Small intestine (tissue), 7 donors: ENCODE data around the gene PEX12. TPM values are rescaled to one million over a fixed set of nuclear protein-coding genes. Genes with fewer than 3 reads are reported as not detected.
"Not testable (repeated sequence)": the region's sequence is repeated elsewhere in the genome, so short reads cannot be mapped to it uniquely, and the experiment has no call there.

Experiments
- DNase-seq, 2 donors: peaks; one replicate each; pipeline versions ENCODE4 v3.0.0 to v3.0.0-alpha.2; 2013
- FAIRE-seq: peaks from 2 replicates; lab custom pipeline; 2012; peaks lifted over from hg19 to GRCh38; lab: Jason Lieb, UNC
- H3K27ac ChIP-seq, 3 donors: one replicate each; pipeline ENCODE4 v1.5.1; 2013; ENCODE audit warnings: low read length in 2 of 3, mild to moderate bottlenecking in 2 of 3, control low read depth in 1 of 3, inconsistent platforms in 1 of 3, low read depth in 1 of 3, moderate library complexity in 1 of 3
- H3K27me3 ChIP-seq, 3 donors: one replicate each; pipeline ENCODE4 v1.6.1; 2013; ENCODE audit warnings: low read length in 3 of 3, inconsistent platforms in 1 of 3; ENCODE audit not compliant: control insufficient read depth in 3 of 3, insufficient read depth in 3 of 3
- H3K36me3 ChIP-seq, 3 donors: one replicate each; pipeline ENCODE4 v1.6.1; 2013; ENCODE audit warnings: low read length in 3 of 3, inconsistent platforms in 1 of 3, low read depth in 1 of 3, mild to moderate bottlenecking in 1 of 3, moderate library complexity in 1 of 3; ENCODE audit not compliant: control insufficient read depth in 3 of 3, insufficient read depth in 2 of 3
- H3K4me1 ChIP-seq, 3 donors: one replicate each; pipeline ENCODE4 v1.6.1; 2013; ENCODE audit warnings: low read length in 2 of 3, inconsistent platforms in 1 of 3, low read depth in 1 of 3, mild to moderate bottlenecking in 1 of 3, moderate library complexity in 1 of 3; ENCODE audit not compliant: control insufficient read depth in 3 of 3, insufficient read depth in 2 of 3
- H3K4me3 ChIP-seq, 3 donors: one replicate each; pipeline ENCODE4 v1.5.1; 2013; ENCODE audit warnings: low read length in 3 of 3, control low read depth in 1 of 3, inconsistent platforms in 1 of 3, low read depth in 1 of 3, mild to moderate bottlenecking in 1 of 3, moderate library complexity in 1 of 3
- H3K9me3 ChIP-seq, 2 donors: one replicate each; pipeline ENCODE4 v1.6.1; 2013; ENCODE audit warnings: low read depth in 1 of 2, low read length in 1 of 2; ENCODE audit not compliant: control insufficient read depth in 2 of 2, insufficient read depth in 1 of 2
- WGBS, 3 donors: extraction: QIAGEN DNeasy Blood & Tissue Kit; methylation state at CpG; one replicate each; pipeline ENCODE4 v1.1.7; 2013; 5-methylcytosine and 5-hydroxymethylcytosine counted together
- polyA plus RNA-seq, 4 donors: library from polyadenylated mRNA; stranded (reverse) in 3 of 4; unstranded in 1 of 4; fragments of 200-250 nt in 3 of 4; fragments of 120-200 nt in 1 of 4; gene quantifications; one replicate each; pipeline versions ENCODE4 v1.2.1 to v1.2.3, GENCODE V29; 2013
- donor health status: healthy with polysubstance abuse.
- donor health status: control.
- donor health status: control.
- donor health status: Bipolar disorder and iron deficiency.
- donor health status: healthy.

The PEX12 gene
- polyA plus RNA-seq, 4 donors = 2.9 to 7.4 (median 3.4) TPM

DNA sequence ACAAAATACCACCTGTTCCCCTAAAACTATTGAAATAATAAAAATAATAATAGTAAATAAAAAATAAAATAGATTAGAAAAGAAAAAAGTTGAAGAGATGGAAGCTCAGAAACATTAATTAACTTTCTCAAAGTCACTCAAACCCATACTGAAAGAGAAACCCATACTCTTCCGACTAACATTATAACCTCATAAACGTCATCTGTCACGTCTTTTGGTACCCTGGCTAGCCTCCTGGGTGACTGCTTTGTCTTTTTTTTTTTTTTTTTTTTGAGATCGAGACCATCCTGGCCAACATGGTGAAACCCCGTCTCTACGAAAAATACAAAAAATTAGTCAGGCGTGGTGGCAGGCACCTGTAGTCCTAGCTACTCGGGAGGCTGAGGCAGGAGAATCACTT, 48.5 kb downstream of the PEX12 start:
- FAIRE-seq (no peak), DNase-seq (no peak)
- WGBS, 3 donors = 63 to 85% (median 72%) methylated on average over 8 of the region's 8 CpGs

DNA sequence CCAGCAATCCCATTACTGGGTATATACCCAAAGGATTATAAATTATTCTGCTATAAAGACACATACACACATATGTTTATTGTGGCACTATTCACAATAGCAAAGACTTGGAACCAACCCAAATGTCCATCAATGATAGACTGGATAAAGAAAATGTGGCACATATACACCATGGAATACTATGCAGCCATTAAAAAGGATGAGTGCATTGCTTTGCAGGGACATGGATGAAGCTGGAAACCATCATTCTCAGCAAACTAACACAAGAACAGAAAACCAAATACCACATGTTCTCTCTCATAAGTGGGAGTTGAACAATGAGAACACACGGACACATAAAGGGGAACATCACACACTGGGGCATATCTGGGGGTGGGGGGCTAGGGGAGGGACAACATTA, 49.0 kb downstream of the PEX12 start:
- not testable (repeated sequence) for H3K4me3 ChIP-seq, FAIRE-seq, DNase-seq, H3K4me1 ChIP-seq, H3K27ac ChIP-seq, H3K9me3 ChIP-seq, H3K27me3 ChIP-seq, H3K36me3 ChIP-seq
- WGBS, 3 donors = 88 to 100% (median 98%) methylated on average over 1 of the region's 1 CpG

More for the DNA sequence above, 48.5 kb downstream of the PEX12 start:
- Histone ChIP-seq H3K9me3 (no peaks in the 10 kb centered on the region), H3K27me3 (no peaks in the 10 kb centered on the region), H3K4me3 (no peak overlapping the region), H3K36me3 (no peaks in the 10 kb centered on the region), H3K4me1 (no peaks in the 10 kb centered on the region), H3K27ac (no peak overlapping the region)

Other genes with a start within 250 kb of the PEX12 start
- gene SLFN11, start 204.9 kb downstream of the PEX12 start, polyA plus RNA-seq = 1 to 10 TPM in 3 of 4 donors, under 1 TPM in 1; 0.22 to 3.8 (median 3.1) TPM
- gene SLFN12, start 146.1 kb downstream of the PEX12 start, polyA plus RNA-seq = 1 to 10 TPM in 3 of 4 donors, under 1 TPM in 1; 0.76 to 3.8 (median 1.7) TPM
- gene SLFN13, start 129.8 kb downstream of the PEX12 start, polyA plus RNA-seq = 1 to 10 TPM in 2 of 4 donors, under 1 TPM in 2; 0.67 to 2.4 (median 1.1) TPM
- under 1 TPM in 2 of 4 donors, not detected in 2; 0.34 to 0.83 TPM for gene SLFN12L, start 40.9 kb downstream of the PEX12 start, polyA plus RNA-seq
- under 1 TPM in 1 of 4 donors, not detected in 3; 0.07 TPM for gene SLFN14, start 17.8 kb downstream of the PEX12 start, polyA plus RNA-seq
- gene AP2B1, start 8.8 kb upstream of the PEX12 start, polyA plus RNA-seq = 10 to 100 TPM; 28.9 to 82.2 (median 45.4) TPM
- 1 to 10 TPM in 2 of 4 donors, under 1 TPM in 2; 0.27 to 1.9 (median 1.1) TPM for gene RASL10B, start 153.1 kb upstream of the PEX12 start, polyA plus RNA-seq
- gene GAS2L2, start 174.7 kb upstream of the PEX12 start, polyA plus RNA-seq = under 1 TPM in 2 of 4 donors, not detected in 2; 0.03 TPM
- under 1 TPM in 1 of 4 donors, not detected in 3; 0.15 TPM for gene C17orf50, start 182.3 kb upstream of the PEX12 start, polyA plus RNA-seq
- gene MMP28, start 217.1 kb upstream of the PEX12 start, polyA plus RNA-seq = 10 to 100 TPM in 3 of 4 donors, 1 to 10 TPM in 1; 3.0 to 30.5 (median 24.0) TPM
- gene TAF15, start 230.9 kb upstream of the PEX12 start, polyA plus RNA-seq = 100 to 1,000 TPM in 3 of 4 donors, 10 to 100 TPM in 1; 70.3 to 166 (median 123) TPM